SU-DHL-6 (cell line): ENCODE results near the gene METTL24.
"Not testable (repeated sequence)": the region's sequence is repeated elsewhere in the genome, so short reads cannot be mapped to it uniquely, and the experiment has no call there.

Experiments
- H2AFZ ChIP-seq: fragments of 200-600 bp; sonication (generic); 2 replicates; pipeline ENCODE4 v1.6.1; 2014; ENCODE audit warnings: low read depth, mild to moderate bottlenecking, moderate library complexity, mixed read lengths, antibody characterized with exemption, low read length; ENCODE audit not compliant: severe bottlenecking
- H3F3A ChIP-seq: fragments of 200-600 bp; shearing (Covaris generic); 2 replicates; pipeline ENCODE4 v1.6.0; 2016; ENCODE audit warnings: antibody characterized with exemption, mild to moderate bottlenecking; ENCODE audit not compliant: insufficient read depth
- H3K27ac ChIP-seq: fragments of 200-600 bp; sonication (generic); 2 replicates; pipeline ENCODE4 v1.5.1; 2016; ENCODE audit warnings: low read depth, mild to moderate bottlenecking, low read length, moderate library complexity, mixed read lengths
- H3K27me3 ChIP-seq: fragments of 200-600 bp; sonication (generic), shearing (Covaris generic); 2 replicates; pipeline ENCODE4 v1.6.0; 2014; ENCODE audit warnings: mild to moderate bottlenecking, low read length
- H3K36me3 ChIP-seq: fragments of 200-600 bp; sonication (generic); 2 replicates; pipeline ENCODE4 v1.6.1; 2014; ENCODE audit warnings: mild to moderate bottlenecking, low read length, mixed read lengths
- H3K4me2 ChIP-seq: fragments of 300-600, 200-600 bp; shearing (Covaris generic), sonication (generic); 2 replicates; pipeline ENCODE4 v1.6.0; 2014; ENCODE audit warnings: low read length, low read depth, mild to moderate bottlenecking; ENCODE audit not compliant: poor library complexity, severe bottlenecking
- H3K4me3 ChIP-seq: fragments of 200-600 bp; sonication (generic); 2 replicates; pipeline ENCODE4 v1.5.1; 2014; ENCODE audit warnings: antibody characterized with exemption, low read length, mild to moderate bottlenecking, mixed read lengths; ENCODE audit not compliant: insufficient read depth, poor library complexity, severe bottlenecking
- H3K79me2 ChIP-seq: fragments of 200-600 bp; sonication (generic); 2 replicates; pipeline ENCODE4 v1.6.1; 2014; ENCODE audit warnings: mild to moderate bottlenecking, low read length, moderate library complexity; ENCODE audit not compliant: insufficient read depth
- H3K9ac ChIP-seq: fragments of 200-600 bp; sonication (generic); 2 replicates; pipeline ENCODE4 v1.7.0; 2014; ENCODE audit warnings: mild to moderate bottlenecking, low read length
- H3K9me2 ChIP-seq: fragments of 200-600 bp; sonication (generic); replicated peaks from 2 replicates; pipeline ENCODE4 v1.6.1; 2014; ENCODE audit warnings: low read length; ENCODE audit not compliant: insufficient read depth
- H3K9me3 ChIP-seq: fragments of 200-600 bp; sonication (generic); 2 replicates; pipeline ENCODE4 v1.6.1; 2014; ENCODE audit warnings: low read length, mixed read lengths; ENCODE audit not compliant: insufficient read depth
- H4K20me1 ChIP-seq: fragments of 200-600 bp; sonication (generic); 2 replicates; pipeline ENCODE4 v1.6.1; 2014; ENCODE audit warnings: low read depth, mild to moderate bottlenecking, antibody characterized with exemption, low read length, moderate library complexity, mixed read lengths
- CTCF ChIP-seq: fragments of 200-600 bp; sonication (generic); IDR thresholded peaks from one replicate; pipeline ENCODE4 v1.5.1; 2017; ENCODE audit warnings: antibody characterized with exemption, mild to moderate bottlenecking, low read length, moderate library complexity; ENCODE audit not compliant: insufficient read depth, poor library complexity, severe bottlenecking
- EZH2phosphoT487 ChIP-seq: fragments of 200-600 bp; sonication (generic), shearing (Covaris generic); conservative IDR thresholded peaks from 2 replicates; pipeline ENCODE4 v1.6.1; 2018; ENCODE audit warnings: mild to moderate bottlenecking, antibody characterized with exemption, low read length, moderate library complexity, mixed read lengths

The METTL24 gene

DNA sequence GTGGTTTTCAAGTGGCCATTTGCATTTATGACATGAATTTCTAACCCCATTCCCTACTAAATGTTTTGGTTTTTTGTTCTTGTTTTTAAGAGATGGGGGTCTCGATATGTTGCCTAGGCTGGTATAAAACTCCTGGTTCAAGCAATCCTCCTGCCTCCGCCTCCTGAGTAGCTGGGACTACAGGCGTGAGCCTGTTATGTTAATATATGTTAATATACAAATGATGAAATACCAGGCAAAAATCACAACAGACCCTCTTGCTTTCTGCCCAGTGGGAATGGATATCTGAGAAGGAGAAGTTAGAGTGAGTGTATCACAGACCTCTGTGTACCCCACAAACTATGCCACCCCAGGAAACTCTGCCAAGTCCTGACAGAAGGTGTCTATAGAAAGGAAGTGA, 111.8 kb downstream of the METTL24 start:
- Histone ChIP-seq H3K9me3 (no peaks in the 10 kb centered on the region), H3K9me2 (no peaks in the 10 kb centered on the region), H3K4me2 (no peak overlapping the region), H3K4me3 (no peak overlapping the region), H3K36me3 (no peaks in the 10 kb centered on the region), H3F3A (no peaks in the 10 kb centered on the region), H3K9ac (no peak overlapping the region), H2AFZ (no peak overlapping the region), H3K79me2 (no peaks in the 10 kb centered on the region), H4K20me1 (no peaks in the 10 kb centered on the region), H3K27me3 (no peaks in the 10 kb centered on the region), H3K27ac (no peak overlapping the region)
- no peak for TF ChIP-seq EZH2phosphoT487
- no peak for TF ChIP-seq CTCF

- H3K4me2 ChIP-seq, H3K27ac ChIP-seq, H3K9me3 ChIP-seq, H4K20me1 ChIP-seq, H3K27me3 ChIP-seq, H3K9ac ChIP-seq, H3K4me3 ChIP-seq, H3F3A ChIP-seq, H2AFZ ChIP-seq, H3K36me3 ChIP-seq, H3K9me2 ChIP-seq, H3K79me2 ChIP-seq: not testable (repeated sequence)
These were observed 113.5 kb downstream of the METTL24 start for GRCh38 chr6:110244621-110245020.

DNA sequence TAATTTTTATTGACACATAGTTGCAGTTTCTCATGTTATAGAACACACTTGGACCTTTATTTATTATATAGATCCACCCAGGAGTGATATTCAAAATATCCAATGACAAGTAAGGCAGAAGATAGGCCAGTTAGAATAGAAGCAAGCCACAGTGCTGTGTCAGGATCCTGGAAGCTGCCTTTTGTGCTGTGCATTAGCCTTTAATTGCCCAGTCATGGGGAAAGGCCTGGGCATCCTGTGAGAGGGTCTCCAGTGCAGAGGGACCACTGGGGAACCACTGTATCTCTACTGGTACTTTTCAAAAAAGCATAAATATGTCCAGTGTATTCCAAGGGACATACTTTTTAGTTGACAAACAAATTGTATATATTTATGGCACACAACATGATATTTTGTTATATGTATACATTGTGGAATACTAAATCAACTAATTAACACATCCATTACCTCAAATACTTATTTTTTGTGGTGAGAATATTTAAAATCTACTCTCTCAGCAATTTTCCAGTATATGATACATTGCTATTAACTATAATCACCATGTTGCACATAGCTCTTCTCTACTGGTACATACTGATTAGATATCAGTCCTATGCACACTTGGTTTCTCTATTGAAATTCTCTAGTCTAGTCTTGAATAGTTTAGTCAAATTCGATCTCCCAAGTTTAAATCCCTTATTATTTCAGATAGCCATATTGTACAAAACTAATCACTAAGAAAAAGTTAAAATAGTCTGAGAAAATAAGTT, 118.4 kb downstream of the METTL24 start:
- H4K20me1 ChIP-seq = no peaks in the 10 kb centered on the region
- 0 out of 2 replicates have a peak, but pooled peaks cover 4% of the 10 kb centered on the region for H3K36me3 ChIP-seq
- H3F3A ChIP-seq = no peaks in the 10 kb centered on the region
- H3K27me3 ChIP-seq = no peaks in the 10 kb centered on the region
- TF ChIP-seq EZH2phosphoT487 = no peak
- no peak for TF ChIP-seq CTCF
- H3K9me2 ChIP-seq = no peaks in the 10 kb centered on the region
- no peak overlapping the region for H3K9ac ChIP-seq
- no peaks in the 10 kb centered on the region for H3K9me3 ChIP-seq
- H3K27ac ChIP-seq = no peak overlapping the region
- no peak overlapping the region for H2AFZ ChIP-seq
- no peaks in the 10 kb centered on the region for H3K79me2 ChIP-seq
- H3K4me2 ChIP-seq = no peak overlapping the region
- no peak overlapping the region for H3K4me3 ChIP-seq

- not testable (repeated sequence) for H2AFZ ChIP-seq, H3K27me3 ChIP-seq, H4K20me1 ChIP-seq, H3K9me3 ChIP-seq, H3K4me3 ChIP-seq, H3F3A ChIP-seq, H3K9ac ChIP-seq, H3K4me2 ChIP-seq, H3K79me2 ChIP-seq, H3K36me3 ChIP-seq, H3K9me2 ChIP-seq, H3K27ac ChIP-seq
These were observed 122.1 kb downstream of the METTL24 start for GRCh38 chr6:110236007-110236406.
